ENCODE data around the gene SERINC5.
"Not testable (repeated sequence)": the region's sequence is repeated elsewhere in the genome, so short reads cannot be mapped to it uniquely, and the experiment has no call there.

Gene SERINC5

DNA sequence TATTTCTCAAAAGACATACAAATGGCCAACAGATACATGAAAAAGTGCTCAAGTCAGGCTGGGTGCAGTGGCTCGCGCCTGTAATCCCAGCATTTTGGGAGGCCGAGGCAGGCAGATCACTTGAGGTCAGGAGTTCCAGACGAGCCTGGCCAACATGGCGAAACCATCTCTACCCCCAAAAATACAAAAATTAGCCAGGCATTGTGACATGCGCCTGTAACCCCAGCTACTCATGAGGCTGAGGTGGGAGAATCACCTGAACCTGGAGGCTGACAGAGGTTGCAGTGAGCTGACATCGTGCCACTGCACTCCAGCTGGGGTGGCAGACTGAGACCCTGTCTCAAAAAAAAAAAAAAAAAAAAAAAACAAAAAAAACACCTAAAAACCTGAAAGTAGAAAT is 119.0 kb downstream of the SERINC5 start:
- Mint-ChIP-seq H3K27ac (peak overlapping the region; percentile 97), H3K36me3 (ENCODE audit: low read depth) (peaks cover 26% of the 10 kb centered on the region), H3K4me1 (ENCODE audit: low read depth) (peaks cover 81% of the 10 kb centered on the region)
- H3K9me3 Mint-ChIP-seq; intact Hi-C loops (cut with micrococcal nuclease); H3K27me3 Mint-ChIP-seq; H3K4me3 Mint-ChIP-seq: not testable (repeated sequence)

GRCh38 chr5:80134876-80135275 is 121.0 kb downstream of the SERINC5 start:
- Mint-ChIP-seq H3K4me3 (no peak overlapping the region), H3K27ac (peak overlapping the region; percentile 97), H3K9me3 (peaks cover 15% of the 10 kb centered on the region), H3K36me3 (ENCODE audit: low read depth) (peaks cover 23% of the 10 kb centered on the region), H3K4me1 (ENCODE audit: low read depth) (peaks cover 69% of the 10 kb centered on the region), H3K27me3 (no peaks in the 10 kb centered on the region)
- intact Hi-C loops (cut with micrococcal nuclease), result loop anchor here (1.0 kb wide), 1 partner anchor 8 kb away; no protein-coding TSS in a partner anchor

- H3K27ac Mint-ChIP-seq, result peak overlapping the region; percentile 91
- no peaks in the 10 kb centered on the region for H3K27me3 Mint-ChIP-seq
- H3K9me3 Mint-ChIP-seq, result peaks cover 15% of the 10 kb centered on the region
- intact Hi-C loops (cut with micrococcal nuclease), result loop anchor here (5.0 kb wide), 2 partner anchors 37 to 278 kb away; partner anchors contain the start of gene ZFYVE16
- peaks cover 16% of the 10 kb centered on the region for H3K36me3 Mint-ChIP-seq (ENCODE audit: low read depth)
- peaks cover 67% of the 10 kb centered on the region for H3K4me1 Mint-ChIP-seq (ENCODE audit: low read depth)
- no peak overlapping the region for H3K4me3 Mint-ChIP-seq
Observed at GRCh38 chr5:80129146-80129545, 126.7 kb downstream of the SERINC5 start.

DNA sequence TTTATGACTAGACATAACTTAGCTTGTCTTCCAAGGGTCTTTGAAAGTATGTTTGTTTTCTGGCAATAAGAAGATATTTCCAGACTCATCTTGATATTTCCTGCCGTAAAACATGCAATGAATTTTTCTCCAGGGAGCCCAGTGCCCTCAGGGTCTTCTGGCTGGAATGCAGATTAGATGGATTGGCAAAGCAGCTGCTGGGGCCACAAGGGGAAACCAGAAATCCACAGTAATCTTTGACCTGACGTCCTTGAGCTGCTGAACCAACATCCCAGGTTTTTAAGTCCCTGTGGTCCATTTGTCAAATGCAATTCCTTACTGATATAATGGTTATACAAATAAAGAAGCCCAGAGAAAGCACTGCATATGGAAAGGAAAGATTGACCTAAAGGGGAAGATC is 127.7 kb downstream of the SERINC5 start:
- Mint-ChIP-seq H3K4me1 (ENCODE audit: low read depth) (peaks cover 66% of the 10 kb centered on the region), H3K36me3 (ENCODE audit: low read depth) (peaks cover 8% of the 10 kb centered on the region), H3K9me3 (peaks cover 15% of the 10 kb centered on the region), H3K27me3 (no peaks in the 10 kb centered on the region), H3K4me3 (peak overlapping the region; percentile 26), H3K27ac (peak overlapping the region; percentile 91)
- intact Hi-C loops (cut with micrococcal nuclease), result loop anchor here (5.0 kb wide), 2 partner anchors 36 to 279 kb away; partner anchors contain the start of gene ZFYVE16

DNA sequence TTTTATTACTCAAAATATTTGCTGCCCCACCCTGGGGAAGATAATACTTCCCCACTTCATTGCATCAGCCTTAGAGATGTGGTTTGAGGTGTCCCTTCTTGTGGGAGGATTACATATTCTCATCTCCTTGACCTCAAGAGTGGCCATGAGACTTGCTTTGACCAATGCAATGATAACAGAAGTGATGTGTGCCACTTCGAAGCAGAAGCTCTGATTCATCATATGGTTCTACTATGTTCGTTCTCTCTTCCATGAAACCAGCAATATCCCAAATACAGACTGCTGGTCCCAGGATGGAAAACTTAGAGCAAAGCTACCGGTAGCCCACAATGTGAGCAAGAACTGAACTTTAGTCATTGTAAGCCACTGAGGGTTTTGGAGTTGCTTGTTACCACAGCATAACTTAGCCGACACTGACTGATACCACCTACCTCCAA is 128.7 kb downstream of the SERINC5 start:
- intact Hi-C loops (cut with micrococcal nuclease), result loop anchor here (1.0 to 5.0 kb wide), 4 partner anchors 8 to 280 kb away; partner anchors contain the start of gene ZFYVE16
- no peak overlapping the region for H3K4me3 Mint-ChIP-seq
- H3K9me3 Mint-ChIP-seq, result peaks cover 15% of the 10 kb centered on the region
- H3K36me3 Mint-ChIP-seq (ENCODE audit: low read depth), result peaks cover 6% of the 10 kb centered on the region
- H3K27ac Mint-ChIP-seq, result peak overlapping the region; percentile 100
- H3K4me1 Mint-ChIP-seq (ENCODE audit: low read depth), result peaks cover 67% of the 10 kb centered on the region
- no peaks in the 10 kb centered on the region for H3K27me3 Mint-ChIP-seq

GRCh38 chr5:80125962-80126480 is 129.8 kb downstream of the SERINC5 start:
- Mint-ChIP-seq H3K36me3 (ENCODE audit: low read depth) (no peaks in the 10 kb centered on the region), H3K27ac (peak overlapping the region; percentile 100), H3K4me3 (peak overlapping the region; percentile 28), H3K27me3 (no peaks in the 10 kb centered on the region), H3K4me1 (ENCODE audit: low read depth) (peaks cover 68% of the 10 kb centered on the region), H3K9me3 (peaks cover 7% of the 10 kb centered on the region)
- intact Hi-C loops (cut with micrococcal nuclease), result loop anchor here (1.0 to 5.0 kb wide), 5 partner anchors 15 to 281 kb away; partner anchors contain the start of gene ZFYVE16

DNA sequence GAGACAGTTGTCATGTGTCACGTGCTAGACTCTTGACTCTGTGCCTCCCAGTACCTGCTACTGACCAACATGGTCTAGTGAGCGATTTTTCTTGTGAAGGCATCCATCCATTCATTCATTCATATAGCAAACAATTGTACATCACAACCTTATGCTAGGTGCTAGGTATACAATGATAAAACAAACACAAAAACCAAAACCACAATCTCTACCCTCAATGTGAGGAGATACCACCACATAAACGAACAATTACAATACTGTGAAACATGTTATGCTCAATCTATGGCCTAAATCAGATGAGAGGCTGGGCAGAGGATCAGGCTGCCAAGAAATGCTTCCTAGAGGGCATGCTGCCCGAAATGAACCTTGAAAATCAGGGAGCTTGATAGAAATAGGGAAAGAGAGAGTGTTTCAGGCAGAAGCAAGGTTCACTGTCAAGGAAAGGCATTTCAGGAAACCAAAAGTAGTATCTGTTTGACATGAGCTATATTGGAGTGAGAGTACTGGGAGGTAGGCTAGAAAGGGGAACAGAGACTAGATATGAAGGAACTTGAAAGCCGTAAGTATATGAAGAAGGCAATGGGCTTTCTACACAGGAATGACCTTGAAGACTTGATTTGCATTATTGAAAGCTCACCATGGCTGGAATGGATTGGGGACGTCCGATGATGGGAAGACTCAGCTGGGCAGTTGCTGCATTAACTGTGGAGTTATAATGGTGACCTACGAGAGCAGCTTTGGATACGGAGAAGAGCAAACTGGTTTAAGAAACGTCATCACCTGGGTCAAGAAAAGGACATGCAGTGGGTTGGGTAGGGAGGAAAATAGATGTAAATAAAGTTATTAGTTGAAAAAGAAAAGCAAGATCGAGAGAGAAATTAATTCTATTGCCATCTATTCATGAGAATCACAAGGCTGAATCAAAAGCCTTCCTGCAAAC is 130.6 kb downstream of the SERINC5 start:
- peak overlapping the region; percentile 70 for H3K4me3 Mint-ChIP-seq
- no peaks in the 10 kb centered on the region for H3K9me3 Mint-ChIP-seq
- H3K36me3 Mint-ChIP-seq (ENCODE audit: low read depth), result no peaks in the 10 kb centered on the region
- H3K27me3 Mint-ChIP-seq, result no peaks in the 10 kb centered on the region
- H3K27ac Mint-ChIP-seq, result peak overlapping the region; percentile 100
- H3K4me1 Mint-ChIP-seq (ENCODE audit: low read depth), result peaks cover 68% of the 10 kb centered on the region
- intact Hi-C loops (cut with micrococcal nuclease), result loop anchor here (1.0 to 5.0 kb wide), 4 partner anchors 33 to 282 kb away; partner anchors contain the start of gene ZFYVE16

DNA sequence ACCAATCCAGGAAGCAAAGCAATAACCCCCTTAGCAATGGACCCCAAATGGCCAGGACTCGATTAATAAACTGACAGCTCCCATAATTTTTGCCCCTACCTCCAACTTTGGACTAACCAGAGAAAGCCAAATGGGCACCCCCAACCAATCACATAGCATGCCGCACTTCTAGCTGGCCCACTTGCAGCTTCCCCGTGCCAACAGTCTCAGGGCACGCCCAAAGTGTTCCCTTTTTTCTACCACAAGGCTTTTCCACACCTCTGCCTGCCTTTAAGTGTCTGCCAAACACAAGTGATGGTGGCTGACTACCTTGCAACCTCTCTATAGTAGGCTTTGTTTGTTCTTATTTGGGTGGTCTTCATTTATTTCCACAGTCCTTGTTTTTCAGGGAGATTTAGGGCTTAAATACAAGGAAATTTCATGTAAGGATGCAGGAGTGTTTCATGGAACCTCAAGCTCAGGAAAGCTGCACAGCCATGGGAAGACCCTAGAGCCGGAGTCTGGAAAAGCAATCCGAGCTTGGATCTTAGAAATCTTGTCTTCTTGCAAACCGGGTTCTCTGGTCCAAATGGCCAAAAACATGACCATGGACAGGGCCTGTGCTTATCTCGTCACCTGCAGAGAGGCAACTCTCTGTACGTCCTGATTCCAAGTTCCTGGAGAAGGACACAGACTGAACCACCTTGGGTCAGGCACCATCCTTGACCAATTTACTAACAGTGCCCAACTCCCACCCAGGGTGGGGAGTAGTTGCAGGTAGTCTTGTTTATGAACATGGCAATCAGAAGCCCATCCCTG is 131.5 kb downstream of the SERINC5 start:
- Mint-ChIP-seq H3K4me1 (ENCODE audit: low read depth) (peaks cover 67% of the 10 kb centered on the region), H3K36me3 (ENCODE audit: low read depth) (no peaks in the 10 kb centered on the region), H3K9me3 (no peaks in the 10 kb centered on the region), H3K27ac (peak overlapping the region; percentile 100), H3K4me3 (peak overlapping the region; percentile 34), H3K27me3 (no peaks in the 10 kb centered on the region)
- intact Hi-C loops (cut with micrococcal nuclease), result loop anchor here (2.0 kb wide), 1 partner anchor 122 kb away; no protein-coding TSS in a partner anchor

GRCh38 chr5:80122579-80122978 is 133.3 kb downstream of the SERINC5 start:
- Mint-ChIP-seq H3K9me3 (peaks cover 6% of the 10 kb centered on the region), H3K36me3 (ENCODE audit: low read depth) (peaks cover 4% of the 10 kb centered on the region), H3K27ac (peak overlapping the region; percentile 100), H3K27me3 (no peaks in the 10 kb centered on the region), H3K4me3 (no peak overlapping the region), H3K4me1 (ENCODE audit: low read depth) (peaks cover 53% of the 10 kb centered on the region)
- intact Hi-C loops (cut with micrococcal nuclease), result loop anchor here (1.0 kb wide), 1 partner anchor 134 kb away; the partner anchor contains the start of gene SERINC5

- peaks cover 35% of the 10 kb centered on the region for H3K4me1 Mint-ChIP-seq (ENCODE audit: low read depth)
Observed at GRCh38 chr5:80119372-80119771, 136.5 kb downstream of the SERINC5 start.

GRCh38 chr5:80117446-80117845 is 138.4 kb downstream of the SERINC5 start:
- Mint-ChIP-seq H3K27ac (no peak overlapping the region), H3K4me3 (no peak overlapping the region), H3K27me3 (no peaks in the 10 kb centered on the region), H3K4me1 (ENCODE audit: low read depth) (peaks cover 25% of the 10 kb centered on the region), H3K9me3 (peaks cover 29% of the 10 kb centered on the region), H3K36me3 (ENCODE audit: low read depth) (peaks cover 29% of the 10 kb centered on the region)
- intact Hi-C loops (cut with micrococcal nuclease), result no loop called here

More at GRCh38 chr5:80119372-80119771, 136.5 kb downstream of the SERINC5 start:
- peaks cover 14% of the 10 kb centered on the region for H3K9me3 Mint-ChIP-seq
- peaks cover 14% of the 10 kb centered on the region for H3K36me3 Mint-ChIP-seq (ENCODE audit: low read depth)
- no peak overlapping the region for H3K27ac Mint-ChIP-seq
- no peak overlapping the region for H3K4me3 Mint-ChIP-seq
- H3K27me3 Mint-ChIP-seq, result no peaks in the 10 kb centered on the region
- intact Hi-C loops (cut with micrococcal nuclease), result no loop called here

DNA sequence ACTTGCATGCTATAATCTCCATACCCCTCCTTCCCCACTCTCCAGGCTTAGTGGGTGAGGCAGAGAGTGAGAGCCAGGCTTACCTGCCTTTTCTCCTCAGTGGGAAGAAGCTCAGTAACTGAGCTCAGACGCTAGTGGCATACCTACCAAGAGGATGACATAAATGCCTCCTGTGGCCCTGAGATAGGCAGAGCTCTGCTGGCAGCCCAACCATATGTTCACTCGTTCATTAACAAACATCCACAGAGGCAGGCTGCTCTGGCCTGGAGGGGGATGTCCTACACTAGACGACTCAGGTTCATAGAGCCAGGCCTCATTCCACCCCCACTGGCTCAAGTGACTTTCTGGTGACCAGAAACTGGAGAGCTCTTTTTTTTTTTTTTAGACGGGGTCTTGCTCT is 139.4 kb downstream of the SERINC5 start:
- Mint-ChIP-seq H3K4me3 (no peak overlapping the region), H3K4me1 (ENCODE audit: low read depth) (peaks cover 16% of the 10 kb centered on the region), H3K27me3 (no peaks in the 10 kb centered on the region), H3K27ac (peak overlapping the region; percentile 62), H3K9me3 (peaks cover 29% of the 10 kb centered on the region), H3K36me3 (ENCODE audit: low read depth) (peaks cover 29% of the 10 kb centered on the region)
- intact Hi-C loops (cut with micrococcal nuclease), result no loop called here

GRCh38 chr5:80116000-80116399 is 139.8 kb downstream of the SERINC5 start:
- intact Hi-C loops (cut with micrococcal nuclease), result no loop called here
- Mint-ChIP-seq H3K4me1 (ENCODE audit: low read depth) (peaks cover 21% of the 10 kb centered on the region), H3K27me3 (no peaks in the 10 kb centered on the region), H3K27ac (peak overlapping the region; percentile 62), H3K36me3 (ENCODE audit: low read depth) (peaks cover 29% of the 10 kb centered on the region), H3K4me3 (no peak overlapping the region), H3K9me3 (peaks cover 29% of the 10 kb centered on the region)

Data from dendritic cell treated with granulocyte-macrophage colony-stimulating factor and Interleukin-4, amounts not matched to agents 40 ng/mL and 50 ng/mL, for 4 days (primary cell).